GM19025 (cell line): ENCODE data around the gene MCAM.
A peak's percentile ranks its signal among the peaks of the same experiment; 100 is the strongest.

Experiments used
- ATAC-seq: cut with Tn5 transposase; IDR thresholded peaks from one replicate; pipeline ENCODE4 v1.9.1; 2021; ENCODE audit warnings: mild to moderate bottlenecking, low read depth, moderate library complexity; ENCODE audit not compliant: unreplicated experiment

Gene MCAM

GRCh38 chr11:119334174-119334930 lies 17.4 kb upstream of the MCAM start, which contains the start of gene RNF26:
Gene RNF26 (plus strand): TSS chr11:119334527. CDS start chr11:119335123, 596 bp downstream.
- peak; percentile 94 for ATAC-seq

GRCh38 chr11:119332111-119332765 lies 15.3 kb upstream of the MCAM start:
- ATAC-seq: no peak

- no peak for ATAC-seq
Observed at GRCh38 chr11:119330237-119330636, 13.3 kb upstream of the MCAM start.

- no peak for ATAC-seq
Observed at GRCh38 chr11:119329320-119329719, 12.4 kb upstream of the MCAM start.

- ATAC-seq: no peak
Observed at GRCh38 chr11:119324189-119324588, 7.3 kb upstream of the MCAM start.

GRCh38 chr11:119323532-119324033 lies 6.7 kb upstream of the MCAM start:
- ATAC-seq: no peak

- no peak for ATAC-seq
Observed at GRCh38 chr11:119322921-119323531, 6.1 kb upstream of the MCAM start.

- ATAC-seq: no peak
Observed at GRCh38 chr11:119322360-119322739, 5.4 kb upstream of the MCAM start.

- ATAC-seq: peak; percentile 33
Observed at GRCh38 chr11:119320776-119321524, 4.0 kb upstream of the MCAM start.

- ATAC-seq: no peak
Observed at GRCh38 chr11:119320240-119320775, 3.4 kb upstream of the MCAM start.

GRCh38 chr11:119319700-119320239 lies 2.8 kb upstream of the MCAM start:
- ATAC-seq: no peak

- no peak for ATAC-seq
Observed at GRCh38 chr11:119319136-119319699, 2.3 kb upstream of the MCAM start.

- no peak for ATAC-seq
Observed at GRCh38 chr11:119318240-119319135, 1.6 kb upstream of the MCAM start.

GRCh38 chr11:119317592-119318239 lies 786 bp upstream of the MCAM start:
- no peak for ATAC-seq

GRCh38 chr11:119316016-119316728 lies 758 bp downstream of the MCAM start:
- ATAC-seq: no peak

GRCh38 chr11:119315131-119316015 lies 1.6 kb downstream of the MCAM start:
- ATAC-seq: no peak

GRCh38 chr11:119314726-119315125 lies 2.2 kb downstream of the MCAM start:
- ATAC-seq: no peak
